Stomach (tissue), 4 donors: ENCODE results near the gene NDUFS1.
"Not testable (repeated sequence)": the region's sequence is repeated elsewhere in the genome, so short reads cannot be mapped to it uniquely, and the experiment has no call there.

Source experiments
- CTCF ChIP-seq, 7 experiments: fragments of 450-650 bp in 4 of 7; fragments of 200-600 bp in 3 of 7; sonication (generic) in 3 of 7; IDR thresholded peaks; one replicate each; pipeline ENCODE4 v1.5.1; 2016 to 2019; ENCODE audit warnings: antibody characterized with exemption in 7 of 7, control low read depth in 2 of 7, mild to moderate bottlenecking in 1 of 7
- POLR2AphosphoS5 ChIP-seq, 3 donors: sonication (generic); formaldehyde crosslinking; IDR thresholded peaks; one replicate each; pipeline ENCODE4 v1.6.1; 2016; ENCODE audit warnings: antibody characterized with exemption in 3 of 3

GRCh38 chr2:206168230-206168629 is 9.0 kb upstream of the NDUFS1 start:
- not testable (repeated sequence) for TF ChIP-seq POLR2AphosphoS5, CTCF (IDR thresholded peaks at IDR 0.05)
